IMR-90 (cell line): Measurements from ENCODE around the gene GRB2. TPM values are rescaled to one million over a fixed set of nuclear protein-coding genes. Genes with fewer than 3 reads are reported as not detected.

ENCODE experiments used
- ATAC-seq: fragments of 200-7000 bp; cut with Tn5 transposase; 2 replicates; pipeline ENCODE4 v1.9.1; 2020; ENCODE audit warnings: low read depth, mild to moderate bottlenecking, moderate library complexity
- BruUV-seq: library from RNA; stranded (reverse); fragments of 400-500 nt; replicated peaks from 2 replicates; lab custom pipeline; 2021; lab: Mats Ljungman, UMichigan
- CTCF ChIA-PET: fragments of 300-600 bp; formaldehyde crosslinking; extraction: SDS; loops from one replicate; lab custom pipeline; 2021; ENCODE audit warnings: antibody characterized with exemption; lab: Yijun Ruan, JAX
- POLR2A ChIA-PET: fragments of 300-600 bp; sonication (Branson Sonifier 250); formaldehyde crosslinking; loops from one replicate; lab custom pipeline; 2022; ENCODE audit warnings: antibody characterized with exemption; ENCODE audit not compliant: unreplicated experiment; lab: Charles Lee
- DNase-seq: peaks from one replicate; pipeline ENCODE4 v3.0.0; 2013
- H2AFZ ChIP-seq: replicated peaks from 2 replicates; pipeline ENCODE3; 2013; ENCODE audit warnings: low read length, mild to moderate bottlenecking; ENCODE audit not compliant: poor library complexity
- H2AK5ac ChIP-seq: 2 replicates; pipeline ENCODE4 v1.6.1; 2013; ENCODE audit warnings: low read depth, low read length, inconsistent platforms
- H2AK9ac ChIP-seq: replicated peaks from 2 replicates; pipeline ENCODE3; 2013; ENCODE audit warnings: mild to moderate bottlenecking, low read depth, low read length, moderate library complexity; ENCODE audit not compliant: poor library complexity
- H2BK120ac ChIP-seq: 2 replicates; pipeline ENCODE4 v1.6.1; 2013; ENCODE audit warnings: low read depth, low read length, inconsistent platforms
- H2BK15ac ChIP-seq: 3 replicates; pipeline ENCODE4 v1.6.1; 2013; ENCODE audit warnings: low read depth, low read length, inconsistent platforms
- H2BK20ac ChIP-seq: 2 replicates; pipeline ENCODE4 v1.6.1; 2013; ENCODE audit warnings: low read depth, mild to moderate bottlenecking, inconsistent platforms, low read length, moderate library complexity
- H2BK5ac ChIP-seq: 2 replicates; pipeline ENCODE4 v1.6.1; 2013; ENCODE audit warnings: mild to moderate bottlenecking, low read depth, low read length, inconsistent platforms; ENCODE audit not compliant: poor library complexity, severe bottlenecking
- H3K14ac ChIP-seq: replicated peaks from 2 replicates; pipeline ENCODE4 v1.6.1; 2013; ENCODE audit warnings: low read depth, low read length, inconsistent platforms
- H3K18ac ChIP-seq: 2 replicates; pipeline ENCODE4 v1.6.1; 2013; ENCODE audit warnings: low read depth, low read length, control low read depth
- H3K23ac ChIP-seq: 2 replicates; pipeline ENCODE4 v1.6.1; 2013; ENCODE audit warnings: low read depth, low read length, inconsistent platforms
- H3K27ac ChIP-seq: 2 replicates; pipeline ENCODE4 v1.5.1; 2013; ENCODE audit warnings: mild to moderate bottlenecking, control low read depth, low read length; ENCODE audit not compliant: insufficient read depth
- H3K27me3 ChIP-seq: 2 replicates; pipeline ENCODE4 v1.6.1; 2013; ENCODE audit warnings: low read length; ENCODE audit not compliant: control insufficient read depth, insufficient read depth
- H3K36me3 ChIP-seq: 2 replicates; pipeline ENCODE4 v1.6.1; 2013; ENCODE audit warnings: low read length, mixed read lengths; ENCODE audit not compliant: control insufficient read depth, insufficient read depth
- H3K4ac ChIP-seq: 2 replicates; pipeline ENCODE4 v1.6.1; 2013; ENCODE audit warnings: low read depth, low read length, inconsistent platforms
- H3K4me1 ChIP-seq: 2 replicates; pipeline ENCODE4 v1.6.1; 2013; ENCODE audit warnings: low read length, mixed read lengths; ENCODE audit not compliant: control insufficient read depth, insufficient read depth
- H3K4me2 ChIP-seq: 2 replicates; pipeline ENCODE4 v1.6.1; 2013; ENCODE audit warnings: low read depth, mild to moderate bottlenecking, control low read depth, low read length, moderate library complexity
- H3K4me3 ChIP-seq: 2 replicates; pipeline ENCODE4 v1.5.1; 2013; ENCODE audit warnings: low read depth, mild to moderate bottlenecking, control low read depth, low read length, moderate library complexity; ENCODE audit not compliant: insufficient read depth
- H3K56ac ChIP-seq: 2 replicates; pipeline ENCODE4 v1.6.1; 2013; ENCODE audit warnings: low read length, inconsistent platforms; ENCODE audit not compliant: insufficient read depth; ENCODE audit errors: extremely low read depth
- H3K79me1 ChIP-seq, 2 experiments: 2 replicates each; pipeline ENCODE4 v1.6.1; 2013; ENCODE audit warnings: low read length in 2 of 2, inconsistent platforms in 1 of 2, low read depth in 1 of 2
- H3K9ac ChIP-seq: 2 replicates; pipeline ENCODE4 v1.6.1; 2013; ENCODE audit warnings: low read depth, low read length, control low read depth
- H3K9me1 ChIP-seq: 2 replicates; pipeline ENCODE4 v1.6.1; 2013; ENCODE audit warnings: low read length, inconsistent platforms; ENCODE audit not compliant: insufficient read depth
- H3K9me3 ChIP-seq: 2 replicates; pipeline ENCODE4 v1.6.1; 2013; ENCODE audit warnings: low read length; ENCODE audit not compliant: control insufficient read depth, insufficient read depth
- H4K20me1 ChIP-seq: 2 replicates; pipeline ENCODE4 v1.6.1; 2013; ENCODE audit warnings: low read length, inconsistent platforms; ENCODE audit not compliant: insufficient read depth
- H4K5ac ChIP-seq: 2 replicates; pipeline ENCODE4 v1.6.1; 2013; ENCODE audit warnings: mild to moderate bottlenecking, low read depth, low read length, control low read depth
- H4K8ac ChIP-seq, 2 experiments: 2 replicates each; pipeline ENCODE4 v1.6.1; 2013; ENCODE audit warnings: low read depth in 2 of 2, low read length in 2 of 2, control low read depth in 1 of 2, inconsistent platforms in 1 of 2
- H4K91ac ChIP-seq: 2 replicates; pipeline ENCODE4 v1.6.1; 2013; ENCODE audit warnings: low read depth, low read length, inconsistent platforms; ENCODE audit not compliant: insufficient read depth
- BHLHE40 ChIP-seq: fragments of 150-350 bp; IDR thresholded peaks from 2 replicates; pipeline ENCODE4 v1.6.1; 2016; ENCODE audit warnings: mild to moderate bottlenecking, low read depth, low read length
- CEBPB ChIP-seq: IDR thresholded peaks from 2 replicates; pipeline ENCODE4 v1.6.1; 2012; ENCODE audit warnings: low read depth, low read length, improper control_type of control experiment
- CHD1 ChIP-seq: IDR thresholded peaks from 2 replicates; pipeline ENCODE4 v1.6.1; 2012; ENCODE audit warnings: low read depth, low read length, improper control_type of control experiment
- MAFK ChIP-seq: IDR thresholded peaks from 2 replicates; pipeline ENCODE4 v1.6.1; 2012; ENCODE audit warnings: low read depth, low read length, improper control_type of control experiment
- MAZ ChIP-seq: IDR thresholded peaks from 2 replicates; pipeline ENCODE4 v1.6.1; 2012; ENCODE audit warnings: low read depth, mild to moderate bottlenecking, low read length, improper control_type of control experiment, moderate library complexity, borderline replicate concordance
- MXI1 ChIP-seq: IDR thresholded peaks from 2 replicates; pipeline ENCODE4 v1.6.1; 2012; ENCODE audit warnings: low read depth, mild to moderate bottlenecking, low read length, moderate library complexity, borderline replicate concordance
- POLR2A ChIP-seq: IDR thresholded peaks from 2 replicates; pipeline ENCODE4 v1.6.1; 2012; ENCODE audit warnings: mild to moderate bottlenecking, low read depth, low read length
- RCOR1 ChIP-seq: IDR thresholded peaks from 2 replicates; pipeline ENCODE4 v1.6.1; 2012; ENCODE audit warnings: mild to moderate bottlenecking, low read length, improper control_type of control experiment; ENCODE audit not compliant: insufficient replicate concordance
- RFX5 ChIP-seq: IDR thresholded peaks from 2 replicates; pipeline ENCODE4 v1.8.0; 2012; ENCODE audit warnings: low read depth, mild to moderate bottlenecking, low read length, moderate library complexity
- WGBS, 2 experiments: methylation state at CpG; one replicate each; pipeline versions ENCODE4 v1.1.5 to v1.1.7; 2013; ENCODE audit warnings: missing lambda C conversion rate in 2 of 2; ENCODE audit not compliant: insufficient read length in 1 of 2; ENCODE audit errors: extremely low coverage in 2 of 2; 5-methylcytosine and 5-hydroxymethylcytosine counted together
- dilution Hi-C: fragments of 300-500 bp; cut with HindIII; formaldehyde crosslinking; loops from one replicate; pipeline ENCODE4 v1.14.3; 2018; ENCODE audit warnings: low sequenced_read_pairs; ENCODE audit not compliant: unreplicated experiment
- in situ Hi-C: fragments of 300-500 bp; cut with MboI; formaldehyde crosslinking; loops from 3 replicates; pipeline ENCODE4 v1.14.3; 2019; ENCODE audit warnings: low sequenced_read_pairs, inconsistent platforms, mixed read lengths
- intact Hi-C: fragments of 100-400 bp; cut with micrococcal nuclease; formaldehyde crosslinking; loops from 2 replicates; pipeline ENCODE4 v1.10.0; 2022
- polyA plus RNA-seq, 3 experiments: library from polyadenylated mRNA; depleted of rRNA; stranded (reverse); fragments of >200 nt; gene quantifications; 2 replicates each; pipeline ENCODE4 v1.2.3, GENCODE V29; 2012; ENCODE audit warnings: low replicate concordance in 1 of 3
- total RNA-seq: library from RNA; depleted of rRNA; stranded (reverse); fragments of >200 nt; gene quantifications from 2 replicates; pipeline ENCODE4 v1.2.3, GENCODE V29; 2012
- TF ChIP-seq, protein P1 (sequence below): fragments of 150-350 bp; IDR thresholded peaks from 2 replicates; pipeline ENCODE4 v1.6.1; 2017; ENCODE audit warnings: mild to moderate bottlenecking, antibody characterized with exemption, low read length, low read depth
- TF ChIP-seq, protein P2 (sequence below): conservative IDR thresholded peaks from 2 replicates; pipeline ENCODE4 v1.5.1; 2012; ENCODE audit warnings: mild to moderate bottlenecking, low read depth, low read length, improper control_type of control experiment

GRB2 gene
- total and polyA plus RNA-seq, 2 of the 4 experiments (the other 2 are of a cell fraction) = 49.3 to 62.1 TPM

DNA sequence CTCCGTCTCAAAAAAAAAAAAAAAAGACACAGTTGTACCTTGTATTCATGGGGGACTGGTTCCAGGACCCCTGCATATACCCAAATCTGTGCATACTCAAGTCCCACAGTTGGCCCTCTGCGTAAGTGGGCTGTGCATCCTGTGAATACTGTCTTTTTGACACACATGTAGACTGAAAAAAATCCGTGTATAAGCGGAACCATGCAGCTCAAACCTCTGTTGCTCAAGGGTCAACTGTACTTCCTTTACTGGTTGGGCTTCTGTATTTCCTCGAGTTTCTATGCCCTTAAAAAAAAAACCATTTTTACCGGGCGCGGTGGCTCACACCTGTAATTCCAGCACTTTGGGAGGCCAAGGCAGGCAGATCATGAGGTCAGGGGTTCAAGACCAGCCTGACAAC, 52.3 kb downstream of the GRB2 start:
- no TSS peak for BruUV-seq
- Histone ChIP-seq H4K91ac (no peak overlapping the region), H2AK5ac (no peak overlapping the region), H3K4me2 (no peak overlapping the region), H3K23ac (no peak overlapping the region), H3K9me3 (peaks cover 2% of the 10 kb centered on the region; the same call in 1 of the 2 replicates), H2BK15ac (no peak overlapping the region), H3K14ac (no peak overlapping the region), H2BK5ac (no peak overlapping the region), H3K79me1 (peaks cover 52 to 74% of the 10 kb centered on the region in 2 experiments), H4K5ac (no peak overlapping the region), H3K56ac (no peak overlapping the region), H2BK20ac (no peak overlapping the region), H4K20me1 (peaks cover 66% of the 10 kb centered on the region), H3K27ac (no peak overlapping the region), H3K9ac (no peak overlapping the region), H3K27me3 (no peaks in the 10 kb centered on the region), H3K18ac (no peak overlapping the region), H3K4me3 (no peak overlapping the region), H3K36me3 (no peaks in the 10 kb centered on the region), H3K4me1 (no peaks in the 10 kb centered on the region), H2AK9ac (no peak overlapping the region), H2BK120ac (no peak overlapping the region), H4K8ac (no peak overlapping the region), H3K4ac (no peak overlapping the region), H3K9me1 (peaks cover 13% of the 10 kb centered on the region), H2AFZ (no peak overlapping the region)
- DNase-seq (no peak), ATAC-seq (no peak)
- POLR2A ChIA-PET = interaction anchor here (0.8 kb wide), 1 partner anchor 15 kb away, joined by 9 read pairs; no protein-coding TSS in a partner anchor
- intact Hi-C loops (no loop called here), in situ Hi-C loops (no loop called here), dilution Hi-C loops (no loop called here)
- TF ChIP-seq, protein P1, sequence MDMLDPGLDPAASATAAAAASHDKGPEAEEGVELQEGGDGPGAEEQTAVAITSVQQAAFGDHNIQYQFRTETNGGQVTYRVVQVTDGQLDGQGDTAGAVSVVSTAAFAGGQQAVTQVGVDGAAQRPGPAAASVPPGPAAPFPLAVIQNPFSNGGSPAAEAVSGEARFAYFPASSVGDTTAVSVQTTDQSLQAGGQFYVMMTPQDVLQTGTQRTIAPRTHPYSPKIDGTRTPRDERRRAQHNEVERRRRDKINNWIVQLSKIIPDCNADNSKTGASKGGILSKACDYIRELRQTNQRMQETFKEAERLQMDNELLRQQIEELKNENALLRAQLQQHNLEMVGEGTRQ = no peak
- TF ChIP-seq, protein P2, sequence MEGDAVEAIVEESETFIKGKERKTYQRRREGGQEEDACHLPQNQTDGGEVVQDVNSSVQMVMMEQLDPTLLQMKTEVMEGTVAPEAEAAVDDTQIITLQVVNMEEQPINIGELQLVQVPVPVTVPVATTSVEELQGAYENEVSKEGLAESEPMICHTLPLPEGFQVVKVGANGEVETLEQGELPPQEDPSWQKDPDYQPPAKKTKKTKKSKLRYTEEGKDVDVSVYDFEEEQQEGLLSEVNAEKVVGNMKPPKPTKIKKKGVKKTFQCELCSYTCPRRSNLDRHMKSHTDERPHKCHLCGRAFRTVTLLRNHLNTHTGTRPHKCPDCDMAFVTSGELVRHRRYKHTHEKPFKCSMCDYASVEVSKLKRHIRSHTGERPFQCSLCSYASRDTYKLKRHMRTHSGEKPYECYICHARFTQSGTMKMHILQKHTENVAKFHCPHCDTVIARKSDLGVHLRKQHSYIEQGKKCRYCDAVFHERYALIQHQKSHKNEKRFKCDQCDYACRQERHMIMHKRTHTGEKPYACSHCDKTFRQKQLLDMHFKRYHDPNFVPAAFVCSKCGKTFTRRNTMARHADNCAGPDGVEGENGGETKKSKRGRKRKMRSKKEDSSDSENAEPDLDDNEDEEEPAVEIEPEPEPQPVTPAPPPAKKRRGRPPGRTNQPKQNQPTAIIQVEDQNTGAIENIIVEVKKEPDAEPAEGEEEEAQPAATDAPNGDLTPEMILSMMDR = no peak
- TF ChIP-seq RFX5 = no peak
- TF ChIP-seq BHLHE40 = no peak
- TF ChIP-seq CHD1 = no peak
- TF ChIP-seq MAZ = no peak
- no peak for TF ChIP-seq MAFK
- no peak for TF ChIP-seq CEBPB
- TF ChIP-seq RCOR1 = no peak
- TF ChIP-seq MXI1 = no peak
- TF ChIP-seq POLR2A = no peak
- CTCF ChIA-PET = no interaction called here
- 96% methylated on average over 5 of the region's 8 CpGs; no CpG with 5 or more reads in 1 of the 2 experiments for WGBS, 2 experiments
